SU-DHL-6 (cell line): ENCODE measurements around the gene ATP1A4.

Experiments used
- EZH2phosphoT487 ChIP-seq: fragments of 200-600 bp; sonication (generic), shearing (Covaris generic); conservative IDR thresholded peaks from 2 replicates; pipeline ENCODE4 v1.6.1; 2018; ENCODE audit warnings: mild to moderate bottlenecking, antibody characterized with exemption, low read length, moderate library complexity, mixed read lengths
- TF ChIP-seq, protein P1 (sequence below): fragments of 200-600 bp; sonication (generic); IDR thresholded peaks from one replicate; pipeline ENCODE4 v1.5.1; 2017; ENCODE audit warnings: antibody characterized with exemption, mild to moderate bottlenecking, low read length, moderate library complexity; ENCODE audit not compliant: insufficient read depth, poor library complexity, severe bottlenecking

DNA sequence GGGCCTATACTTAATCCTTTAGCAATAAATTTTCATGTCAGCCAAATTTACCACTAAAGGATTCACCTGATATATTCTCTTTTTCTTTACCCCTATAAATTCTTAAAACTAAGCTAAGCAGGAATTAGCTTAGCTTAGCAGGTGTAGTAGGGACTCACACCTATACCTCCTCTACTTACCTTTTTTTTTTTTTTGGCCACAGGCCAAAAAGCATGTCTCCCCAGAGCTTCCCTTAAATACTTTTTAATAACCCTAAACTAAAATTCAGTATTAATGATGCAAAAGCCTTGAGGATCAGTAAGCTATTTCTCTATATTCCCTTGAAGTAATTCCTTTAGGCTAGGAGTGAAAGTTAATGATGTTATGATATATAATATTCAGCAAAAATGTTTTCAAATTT lies 77.0 kb downstream of the ATP1A4 start:
- TF ChIP-seq, protein P1, sequence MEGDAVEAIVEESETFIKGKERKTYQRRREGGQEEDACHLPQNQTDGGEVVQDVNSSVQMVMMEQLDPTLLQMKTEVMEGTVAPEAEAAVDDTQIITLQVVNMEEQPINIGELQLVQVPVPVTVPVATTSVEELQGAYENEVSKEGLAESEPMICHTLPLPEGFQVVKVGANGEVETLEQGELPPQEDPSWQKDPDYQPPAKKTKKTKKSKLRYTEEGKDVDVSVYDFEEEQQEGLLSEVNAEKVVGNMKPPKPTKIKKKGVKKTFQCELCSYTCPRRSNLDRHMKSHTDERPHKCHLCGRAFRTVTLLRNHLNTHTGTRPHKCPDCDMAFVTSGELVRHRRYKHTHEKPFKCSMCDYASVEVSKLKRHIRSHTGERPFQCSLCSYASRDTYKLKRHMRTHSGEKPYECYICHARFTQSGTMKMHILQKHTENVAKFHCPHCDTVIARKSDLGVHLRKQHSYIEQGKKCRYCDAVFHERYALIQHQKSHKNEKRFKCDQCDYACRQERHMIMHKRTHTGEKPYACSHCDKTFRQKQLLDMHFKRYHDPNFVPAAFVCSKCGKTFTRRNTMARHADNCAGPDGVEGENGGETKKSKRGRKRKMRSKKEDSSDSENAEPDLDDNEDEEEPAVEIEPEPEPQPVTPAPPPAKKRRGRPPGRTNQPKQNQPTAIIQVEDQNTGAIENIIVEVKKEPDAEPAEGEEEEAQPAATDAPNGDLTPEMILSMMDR = no peak
- TF ChIP-seq EZH2phosphoT487 = no peak
